ENCODE measurements around the gene VANGL2.

VANGL2 gene

DNA sequence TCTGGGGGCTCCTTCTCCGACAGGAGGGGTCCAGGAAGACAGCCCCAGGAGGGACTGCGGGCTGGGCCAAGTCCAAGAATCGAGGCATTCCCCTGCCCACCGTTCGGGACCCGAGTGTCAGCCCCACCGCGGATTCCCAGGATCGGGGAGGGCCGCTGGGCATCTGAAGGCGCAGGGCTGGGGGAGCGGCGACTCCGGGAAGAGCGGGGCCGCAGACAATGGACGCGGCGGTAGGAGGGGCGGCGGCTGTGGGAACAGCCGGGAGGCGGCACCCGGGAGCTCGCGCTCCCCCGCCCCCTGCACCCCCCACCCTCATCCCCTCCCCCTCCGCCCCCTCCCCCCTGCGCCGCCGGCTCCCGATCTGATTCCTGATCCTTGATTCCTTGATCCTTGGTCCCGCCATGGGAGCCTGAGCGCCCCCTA, at the start of gene VANGL2:
VANGL2 (plus strand) TSS at position 342 of the 423 bp plus-strand sequence. CDS start 15,274 bp downstream, outside the sequence.
- peak; percentile 41 to 50 for DNase-seq

DNA sequence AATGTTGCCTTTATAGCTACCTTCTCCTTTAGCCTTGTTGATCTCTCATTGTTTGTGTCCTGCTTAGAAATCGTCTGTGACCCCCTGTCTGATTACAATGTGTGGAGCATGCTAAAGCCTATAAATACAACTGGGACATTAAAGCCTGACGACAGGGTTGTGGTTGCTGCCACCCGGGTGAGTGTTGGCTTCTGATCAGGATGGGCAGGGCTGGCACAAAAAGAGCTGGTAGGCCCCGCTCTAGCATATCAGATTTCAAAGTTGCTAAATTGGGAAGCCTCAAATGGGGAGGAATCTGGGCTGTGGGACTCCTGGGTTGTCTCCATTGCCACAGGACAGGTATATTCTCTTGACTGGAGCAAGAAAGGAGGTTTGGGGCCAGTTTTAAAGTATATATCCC, 48.7 kb upstream of the VANGL2 start:
- no peak for DNase-seq

DNA sequence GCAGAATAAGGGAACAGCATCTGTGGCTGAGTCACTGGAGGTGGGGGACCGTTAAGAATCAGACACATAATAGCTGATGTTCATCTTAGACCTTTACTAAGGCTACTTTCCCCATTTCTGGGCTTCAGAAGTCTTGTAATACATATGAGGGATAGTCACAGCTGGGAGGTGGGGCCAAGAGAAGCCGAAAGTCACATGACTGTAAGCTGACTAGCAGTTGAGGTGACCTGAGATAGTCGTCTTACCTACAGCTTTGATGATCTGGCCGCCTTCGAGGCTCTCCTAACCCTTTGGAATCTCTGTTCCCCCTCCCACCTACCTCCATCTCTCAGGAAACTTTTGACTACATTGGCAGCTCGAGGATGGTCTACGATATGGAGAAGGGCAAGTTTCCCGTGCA, 47.8 kb upstream of the VANGL2 start:
- DNase-seq, result no peak

DNA sequence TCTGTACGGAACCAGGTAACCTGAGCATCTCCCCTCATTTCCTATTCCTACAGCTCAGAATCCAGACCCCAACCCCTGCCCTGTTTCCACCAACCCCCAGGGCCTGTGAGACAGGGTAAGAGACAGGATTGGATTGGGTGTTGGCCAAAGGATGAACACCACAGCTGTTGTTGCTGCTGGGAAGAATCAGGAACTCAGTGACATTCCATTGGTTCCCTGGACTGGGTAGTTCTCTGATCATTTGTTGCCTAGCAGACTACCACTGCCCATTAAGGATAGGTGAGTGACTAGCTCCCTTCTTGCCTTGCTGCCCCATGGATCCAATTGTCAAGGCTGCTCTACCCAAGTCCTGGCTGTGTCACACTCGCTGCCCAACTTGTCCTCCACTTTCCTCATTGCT, 47.1 kb upstream of the VANGL2 start:
- no peak for DNase-seq

DNA sequence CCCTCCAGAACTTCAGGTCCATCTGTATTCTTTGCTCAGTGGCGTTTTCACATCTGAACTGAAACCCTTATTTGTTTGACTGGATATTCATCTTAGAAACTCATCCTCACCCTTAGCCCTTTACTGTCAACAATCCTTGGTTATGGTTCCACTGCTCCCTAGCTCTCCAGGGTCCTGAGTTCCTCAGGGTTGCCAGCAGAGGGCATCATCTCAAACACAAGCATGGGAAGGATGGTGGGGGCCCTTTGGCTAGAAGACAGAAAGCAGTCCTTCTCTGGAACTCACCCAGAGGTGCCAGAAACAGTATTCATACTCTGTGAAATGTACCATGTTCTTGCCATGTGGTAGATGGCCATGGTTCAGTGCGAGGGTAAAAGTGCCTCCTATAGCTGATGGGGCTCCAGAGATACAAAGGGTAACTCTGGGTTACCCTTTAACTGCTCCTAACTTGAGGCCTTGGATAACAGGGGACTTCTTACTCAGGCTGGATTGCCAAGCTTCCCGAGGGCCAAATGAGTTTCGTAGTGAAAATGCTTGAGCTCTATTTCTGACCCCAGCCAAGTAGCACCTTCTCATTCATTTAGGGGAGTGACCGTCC, 45.9 kb upstream of the VANGL2 start:
- peak in 1 of 2 donors; percentile 19 for DNase-seq

DNA sequence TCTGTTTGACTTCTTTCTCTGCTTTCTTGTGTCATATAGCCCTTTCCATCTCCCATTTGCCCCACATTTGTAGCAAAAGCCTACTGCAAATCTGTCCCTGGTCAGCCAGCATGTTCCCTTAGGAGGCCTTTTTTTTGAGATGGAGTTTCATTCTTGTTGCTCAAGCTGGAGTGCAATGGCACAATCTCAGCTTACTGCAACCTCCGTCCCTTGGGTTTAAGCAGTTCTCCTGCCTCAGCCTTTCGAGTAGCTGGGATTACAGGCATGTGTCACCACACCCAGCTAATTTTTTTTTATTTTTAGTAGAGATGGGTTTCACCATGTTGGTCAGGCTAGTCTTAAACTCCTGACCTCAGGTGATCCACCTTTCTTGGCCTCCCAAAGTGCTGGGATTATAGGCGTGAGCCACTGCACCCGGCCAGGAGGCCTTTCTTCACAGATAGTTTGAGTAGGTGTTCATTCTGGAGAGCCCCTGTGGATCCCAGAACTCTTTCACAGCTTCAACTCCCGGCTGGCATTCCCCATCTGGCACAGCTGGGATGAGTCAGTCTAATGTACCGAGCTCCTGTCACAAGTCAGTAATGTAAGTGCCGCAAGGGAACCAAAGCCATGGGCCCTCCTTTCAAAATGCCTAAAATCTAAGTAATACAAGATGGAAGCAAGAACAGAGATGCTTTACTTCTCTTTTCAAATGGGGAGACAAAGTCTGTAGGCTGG, 42.9 kb upstream of the VANGL2 start:
- no peak for DNase-seq

DNA sequence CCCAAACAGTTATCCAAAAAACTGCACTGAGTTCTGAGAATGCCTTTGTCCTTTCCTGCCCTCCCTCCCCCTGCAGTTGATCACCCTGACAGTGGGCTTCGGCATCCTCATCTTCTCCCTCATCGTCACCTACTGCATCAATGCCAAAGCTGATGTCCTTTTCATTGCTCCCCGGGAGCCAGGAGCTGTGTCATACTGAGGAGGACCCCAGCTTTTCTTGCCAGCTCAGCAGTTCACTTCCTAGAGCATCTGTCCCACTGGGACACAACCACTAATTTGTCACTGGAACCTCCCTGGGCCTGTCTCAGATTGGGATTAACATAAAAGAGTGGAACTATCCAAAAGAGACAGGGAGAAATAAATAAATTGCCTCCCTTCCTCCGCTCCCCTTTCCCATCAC, 42.3 kb upstream of the VANGL2 start:
- no peak for DNase-seq

DNA sequence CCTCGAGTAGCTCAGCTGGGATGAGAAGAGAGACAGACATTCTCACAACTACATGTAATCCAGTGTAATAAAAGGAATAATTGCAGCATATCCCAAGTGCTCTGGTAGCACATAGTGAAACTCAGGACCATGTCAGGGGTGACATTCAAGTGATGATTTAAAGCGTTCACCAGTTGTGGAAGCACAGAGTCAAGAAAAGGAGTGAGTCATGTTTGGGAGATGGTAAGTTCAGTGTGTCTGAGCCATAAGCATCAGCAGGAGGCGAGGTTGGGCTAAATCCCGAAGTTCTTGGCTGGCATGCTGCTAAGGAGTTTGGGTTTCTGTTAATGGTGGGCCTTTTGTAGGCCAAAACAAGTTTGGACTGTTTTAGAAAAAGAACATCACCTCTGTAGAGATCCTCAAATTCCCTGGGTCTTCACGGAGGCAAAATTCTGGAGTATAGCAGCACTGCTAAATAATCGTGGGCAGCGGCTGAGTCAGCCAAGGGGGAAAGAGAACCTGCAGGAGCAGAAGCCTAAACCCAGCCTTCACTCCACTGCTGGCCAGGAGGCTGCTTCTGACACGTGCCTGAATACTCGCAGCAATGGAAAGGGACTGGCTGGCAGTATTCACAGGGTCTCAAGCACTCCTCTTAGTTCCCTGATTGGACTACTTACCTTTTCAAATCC, 40.7 kb upstream of the VANGL2 start:
- DNase-seq, result no peak

DNA sequence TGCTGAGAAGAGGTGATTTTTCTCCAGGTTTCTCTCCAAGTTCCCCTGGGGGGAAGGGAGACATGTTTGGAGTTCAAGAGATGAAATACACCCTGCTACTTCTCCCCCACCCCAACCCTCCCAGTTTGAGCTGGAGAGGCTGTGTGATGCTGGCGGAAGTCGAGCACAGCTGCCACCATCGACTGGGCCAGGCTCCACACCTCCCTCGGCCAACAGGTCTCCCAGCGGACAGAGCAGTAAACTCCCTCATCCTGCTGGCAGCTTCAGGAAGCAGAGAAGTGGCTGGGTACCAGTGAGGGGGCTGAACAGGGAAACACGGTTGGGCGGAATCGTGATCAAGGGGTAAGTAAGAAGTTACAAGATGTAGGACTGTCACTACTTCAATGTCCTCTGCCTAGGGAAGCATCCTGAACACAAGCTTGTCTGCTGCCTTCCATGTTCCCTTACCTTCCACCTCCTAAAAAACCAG, 40.1 kb upstream of the VANGL2 start:
- DNase-seq, result no peak

DNA sequence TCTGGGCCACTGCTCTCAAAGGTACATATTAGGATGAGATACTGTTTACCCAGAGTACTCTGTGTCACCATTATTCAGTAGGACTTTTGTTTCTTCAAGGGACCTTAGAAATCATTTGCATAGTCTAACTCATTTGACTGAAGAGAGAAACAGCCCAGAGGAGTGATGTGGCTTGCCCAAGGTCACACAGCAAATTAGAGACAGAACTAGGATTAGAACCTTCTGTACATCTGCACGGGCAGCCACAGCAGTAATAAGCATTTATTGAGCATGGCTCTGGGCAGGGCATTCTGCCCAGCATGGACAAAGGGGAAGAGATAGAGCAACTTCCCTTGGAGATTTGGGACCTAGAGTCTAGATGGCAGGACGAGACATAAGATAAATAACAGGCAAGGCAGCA, 39.2 kb upstream of the VANGL2 start:
- DNase-seq, result no peak

DNA sequence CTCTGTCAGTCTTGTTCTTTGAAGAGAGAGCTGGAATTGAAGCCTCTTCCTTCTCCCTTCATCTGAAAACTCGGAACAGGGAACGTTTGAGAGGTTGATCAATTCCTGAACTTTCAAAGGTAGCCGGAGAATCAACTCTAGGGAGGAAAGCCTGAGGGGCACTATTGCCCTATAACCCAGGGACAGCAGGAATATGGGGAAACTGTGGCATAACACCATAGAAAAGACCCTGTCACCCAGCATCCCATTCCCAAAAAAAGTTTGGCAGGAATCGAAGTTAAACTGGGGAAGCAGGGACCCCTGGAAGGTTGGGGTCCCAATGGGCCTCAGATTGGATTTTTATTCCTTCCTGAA, 38.6 kb upstream of the VANGL2 start:
- DNase-seq, result no peak

DNA sequence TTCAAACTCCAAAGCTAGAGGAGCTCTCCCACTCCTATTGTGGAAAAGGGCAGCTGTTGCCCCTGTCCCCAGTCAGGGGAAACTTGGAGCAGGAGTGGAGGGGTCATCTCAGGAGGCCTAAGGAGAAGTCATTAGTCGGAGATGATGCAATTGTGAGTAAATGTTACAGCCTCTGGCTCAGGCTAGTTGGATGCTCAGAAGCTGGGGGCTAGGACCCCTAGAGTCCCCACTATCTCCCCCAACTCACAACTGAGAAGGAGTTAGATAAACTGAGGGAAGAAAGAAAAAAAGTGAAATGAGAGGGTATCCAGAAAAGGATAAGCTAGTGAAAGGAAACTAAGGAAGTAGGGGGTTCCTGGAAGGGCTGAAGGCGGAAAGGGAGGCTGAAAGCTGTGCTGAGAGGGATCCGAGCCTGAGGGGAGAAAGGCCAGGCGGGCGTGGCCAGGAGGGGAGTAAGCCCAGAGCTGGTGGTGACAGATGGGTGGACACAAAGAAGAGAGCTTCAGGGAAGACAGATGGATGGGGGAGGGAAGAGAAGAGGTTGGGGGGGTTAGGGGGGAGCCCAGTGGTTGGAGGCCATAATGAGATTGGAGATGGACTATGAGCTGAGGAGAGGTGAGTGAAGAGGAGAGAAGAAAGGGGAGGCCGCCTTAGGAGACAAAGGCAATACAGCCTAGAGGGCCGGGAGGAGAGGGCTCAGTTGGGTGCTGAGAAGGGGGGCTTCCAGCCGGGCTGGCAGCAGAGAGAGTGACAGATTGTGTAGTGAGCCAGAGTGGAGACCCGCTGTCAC, 38.0 kb upstream of the VANGL2 start:
- DNase-seq, result no peak

DNA sequence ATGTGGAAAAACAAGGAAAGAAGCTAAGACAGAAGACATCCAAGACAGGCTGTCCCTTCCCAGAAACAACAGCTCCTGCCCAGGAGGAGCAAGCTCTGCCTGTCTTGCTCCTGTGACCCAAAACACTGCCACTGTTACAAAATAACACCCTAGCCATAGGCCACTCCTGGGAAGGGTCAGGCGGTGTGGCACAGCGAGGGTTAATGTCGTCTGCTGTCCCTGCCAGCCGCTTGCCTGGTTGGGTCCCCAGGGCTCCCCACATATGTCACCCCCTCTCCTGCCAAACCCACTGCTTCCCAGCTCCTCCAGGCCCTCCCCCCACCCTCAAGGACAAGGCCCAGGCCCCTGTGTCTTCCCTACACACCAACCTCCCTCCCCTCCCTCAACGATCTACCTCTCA, 37.4 kb upstream of the VANGL2 start:
- no peak for DNase-seq

DNA sequence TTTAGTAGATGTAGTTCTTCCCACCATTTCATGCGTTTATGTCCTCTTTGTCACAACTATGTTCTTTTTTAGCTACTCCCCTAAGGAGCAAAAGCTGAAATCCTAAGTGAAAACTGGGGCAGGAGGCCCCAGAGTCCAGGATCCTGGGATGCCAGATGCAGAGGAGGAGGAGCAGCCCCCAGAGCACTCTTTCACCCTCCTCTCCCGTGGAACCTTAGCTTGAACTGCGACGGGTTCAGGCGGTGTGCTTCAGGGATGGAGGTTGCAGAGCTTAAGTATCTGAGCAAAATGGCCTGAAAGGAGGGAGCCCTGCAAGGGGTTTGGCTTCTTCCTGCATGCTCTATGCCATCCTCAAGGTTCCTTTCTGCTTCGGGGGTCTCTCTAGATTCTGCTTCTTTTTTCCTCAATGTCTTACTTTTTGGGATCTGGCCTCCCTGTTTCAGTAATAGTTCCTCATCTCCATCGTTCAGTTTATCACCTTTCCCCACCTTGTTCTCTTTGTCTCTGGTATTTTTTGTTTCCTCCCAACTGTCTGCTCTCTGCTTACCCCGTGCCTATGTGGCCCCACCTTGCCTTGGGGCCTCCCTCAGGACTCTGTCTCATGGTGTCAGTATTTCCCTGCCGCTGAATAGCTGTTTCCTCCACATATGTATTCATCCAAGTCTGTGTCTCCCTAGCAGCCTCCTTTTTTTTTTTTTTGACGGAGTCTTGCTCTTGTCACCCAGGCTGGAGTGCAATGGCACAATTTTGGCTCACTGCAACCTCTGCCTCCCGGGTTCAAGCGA, 36.2 kb upstream of the VANGL2 start:
- no peak for DNase-seq

DNA sequence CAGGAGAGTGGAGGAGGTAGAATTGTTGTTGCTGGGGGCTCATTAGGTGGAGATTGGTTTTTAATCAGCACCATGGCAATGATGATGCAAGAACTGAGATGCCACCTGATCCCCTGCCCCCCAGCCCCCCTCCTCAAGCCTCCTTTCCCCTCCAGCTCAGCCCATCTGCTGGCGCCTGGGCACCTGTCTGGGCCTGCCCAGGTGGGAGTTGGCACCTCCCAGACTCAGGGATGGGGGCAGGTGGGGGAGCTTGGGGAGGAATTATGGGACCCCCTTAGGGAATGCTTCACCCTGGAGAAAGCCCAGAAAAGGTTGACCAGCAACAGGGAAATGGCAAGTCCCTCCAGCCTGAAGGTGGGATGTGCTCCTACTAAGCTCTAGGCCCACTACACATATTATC, 35.0 kb upstream of the VANGL2 start:
- DNase-seq, result no peak

DNA sequence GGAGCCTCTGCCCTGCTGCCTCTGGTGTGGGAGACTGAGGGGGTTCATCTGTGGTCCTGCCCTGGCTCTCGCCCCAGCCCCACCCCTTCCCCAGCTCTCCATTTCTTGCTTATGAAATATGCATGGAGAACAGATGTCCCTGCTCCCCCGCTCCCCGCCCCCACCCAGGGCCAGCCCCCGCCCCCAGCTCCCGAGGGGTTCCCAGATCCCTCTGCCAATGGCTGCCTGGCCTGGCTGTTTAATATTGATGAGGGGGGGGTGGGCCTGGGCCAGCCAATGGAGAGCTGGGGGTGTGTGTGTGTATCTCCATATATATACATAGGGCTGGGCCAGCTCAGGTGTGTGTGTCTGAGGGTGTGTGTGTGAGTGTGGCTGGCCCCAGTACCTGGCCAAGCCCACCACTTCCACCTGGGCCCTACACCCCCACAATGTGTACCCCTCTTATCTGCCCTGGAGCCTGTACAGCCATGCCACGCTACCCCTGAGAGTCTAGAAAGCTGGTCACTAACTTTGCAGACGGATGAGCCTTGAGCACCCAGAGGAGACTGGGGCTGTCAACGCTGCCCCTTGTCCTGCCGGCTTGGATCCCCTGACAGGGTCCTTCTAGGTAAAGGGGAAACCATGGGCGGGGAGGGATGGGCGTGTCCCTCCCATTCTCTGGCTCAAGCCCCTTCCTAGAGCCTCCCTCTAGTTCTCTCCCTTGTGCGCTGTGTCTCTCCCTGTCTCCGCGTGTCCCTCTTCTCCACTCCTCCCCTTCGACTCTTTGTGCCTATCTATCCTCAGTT, 33.4 kb upstream of the VANGL2 start, which contains the start of gene NHLH1:
NHLH1 (plus strand) TSS at position 341 of the 785 bp plus-strand sequence. CDS start 3,661 bp downstream, outside the sequence.
- no peak for DNase-seq

DNA sequence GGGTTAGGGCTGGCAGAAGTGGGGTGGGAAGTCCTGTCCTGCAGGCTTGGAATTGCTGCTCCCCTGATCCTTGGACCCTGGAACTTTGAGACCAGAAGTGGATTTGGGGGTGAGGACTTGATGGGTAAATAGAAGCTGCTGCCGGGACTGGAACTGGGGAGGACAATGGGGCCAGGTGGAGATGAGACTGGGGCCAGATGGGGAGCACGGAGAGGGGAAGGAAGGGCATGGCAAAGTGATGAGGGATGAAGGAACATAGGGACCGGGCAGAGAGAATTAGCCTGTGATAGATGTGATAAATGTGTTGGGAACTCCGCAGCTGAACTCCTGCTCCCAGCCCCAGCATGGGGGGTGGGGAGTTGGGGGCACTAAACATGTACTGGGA, 32.9 kb upstream of the VANGL2 start:
- no peak for DNase-seq

DNA sequence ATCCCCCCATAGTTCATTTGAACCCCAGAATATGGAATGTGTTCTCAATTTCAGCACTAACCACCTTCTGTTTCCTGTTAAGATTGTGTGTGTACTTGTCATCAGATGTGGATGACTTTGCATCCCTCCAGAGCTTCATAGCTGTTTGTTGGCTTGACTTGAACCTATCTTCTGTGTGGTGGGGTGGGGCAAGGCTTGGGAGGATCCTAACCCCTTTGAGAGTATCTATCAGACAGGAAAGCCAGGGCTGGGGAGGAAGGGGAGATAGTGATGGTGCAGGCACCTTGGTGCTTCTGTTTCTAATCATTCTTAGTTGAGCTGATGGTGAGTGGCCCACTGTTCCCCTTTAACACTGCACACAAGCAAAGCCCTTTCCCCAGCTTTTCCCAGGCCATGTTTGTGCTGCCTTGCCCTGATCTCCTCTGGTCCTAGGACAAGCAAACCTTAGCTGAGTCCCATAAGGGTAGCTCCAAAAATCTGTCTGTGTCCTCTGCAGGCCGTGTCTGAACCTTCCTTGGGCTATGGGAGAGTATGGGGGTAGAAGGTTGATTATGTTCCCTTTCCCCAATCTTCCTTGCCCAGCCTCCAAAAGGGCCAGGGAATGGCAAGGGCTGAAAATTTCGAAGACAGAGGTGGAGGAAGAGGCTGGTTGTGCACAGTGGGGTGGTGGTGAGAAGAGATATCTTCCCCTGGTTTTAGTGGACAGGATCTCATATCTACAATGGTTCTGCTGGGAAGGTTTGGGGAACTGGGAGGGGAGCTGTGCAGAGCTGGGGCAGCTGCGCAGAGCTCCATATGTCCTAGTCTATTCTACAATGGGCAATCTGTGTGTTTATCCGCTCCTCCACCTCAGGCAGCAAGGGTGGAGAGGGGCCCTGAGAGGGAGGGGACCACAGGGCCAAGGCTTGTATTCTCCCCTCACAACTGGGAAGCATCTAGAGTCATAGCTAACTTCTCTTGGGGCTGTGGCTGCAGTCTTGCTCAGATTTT, 32.1 kb upstream of the VANGL2 start:
- no peak for DNase-seq

DNA sequence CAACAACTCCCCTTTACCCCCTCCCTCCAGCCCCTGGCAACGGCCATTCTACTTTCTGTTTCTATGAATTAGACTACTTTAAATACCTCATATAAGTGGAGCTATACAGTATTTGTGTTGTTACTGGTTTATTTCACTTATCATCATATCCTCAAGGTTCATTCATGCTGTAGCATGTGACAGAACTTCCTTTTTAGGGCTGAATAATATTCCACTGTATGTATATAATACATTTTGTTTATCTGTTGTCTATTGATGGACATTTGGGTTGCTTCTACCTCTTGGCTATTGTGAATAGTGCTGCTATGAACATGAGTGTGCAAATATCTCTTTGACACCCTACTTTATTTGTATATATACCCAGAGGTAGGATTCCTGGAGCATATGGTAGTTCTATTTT, 31.3 kb upstream of the VANGL2 start:
- DNase-seq, result no peak

Measured in CD4-positive, alpha-beta T cell treated with Interleukin-4 for 1 hour (primary cell).